B cell (primary cell): ENCODE measurements around the gene GLIS2.

Experiments used
- EZH2 ChIP-seq: IDR thresholded peaks from 2 replicates; pipeline ENCODE4 v1.6.1; 2012; ENCODE audit warnings: borderline replicate concordance, low read depth, mild to moderate bottlenecking, moderate library complexity, low read length; ENCODE audit not compliant: insufficient read depth, poor library complexity, severe bottlenecking
- TF ChIP-seq, protein P1 (sequence below): fragments of 200-600 bp; IDR thresholded peaks from one replicate; pipeline ENCODE4 v1.8.0; 2022; ENCODE audit warnings: antibody characterized with exemption, mild to moderate bottlenecking

- TF ChIP-seq, protein P1, sequence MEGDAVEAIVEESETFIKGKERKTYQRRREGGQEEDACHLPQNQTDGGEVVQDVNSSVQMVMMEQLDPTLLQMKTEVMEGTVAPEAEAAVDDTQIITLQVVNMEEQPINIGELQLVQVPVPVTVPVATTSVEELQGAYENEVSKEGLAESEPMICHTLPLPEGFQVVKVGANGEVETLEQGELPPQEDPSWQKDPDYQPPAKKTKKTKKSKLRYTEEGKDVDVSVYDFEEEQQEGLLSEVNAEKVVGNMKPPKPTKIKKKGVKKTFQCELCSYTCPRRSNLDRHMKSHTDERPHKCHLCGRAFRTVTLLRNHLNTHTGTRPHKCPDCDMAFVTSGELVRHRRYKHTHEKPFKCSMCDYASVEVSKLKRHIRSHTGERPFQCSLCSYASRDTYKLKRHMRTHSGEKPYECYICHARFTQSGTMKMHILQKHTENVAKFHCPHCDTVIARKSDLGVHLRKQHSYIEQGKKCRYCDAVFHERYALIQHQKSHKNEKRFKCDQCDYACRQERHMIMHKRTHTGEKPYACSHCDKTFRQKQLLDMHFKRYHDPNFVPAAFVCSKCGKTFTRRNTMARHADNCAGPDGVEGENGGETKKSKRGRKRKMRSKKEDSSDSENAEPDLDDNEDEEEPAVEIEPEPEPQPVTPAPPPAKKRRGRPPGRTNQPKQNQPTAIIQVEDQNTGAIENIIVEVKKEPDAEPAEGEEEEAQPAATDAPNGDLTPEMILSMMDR: no peak
- TF ChIP-seq EZH2: no peak
Observed at GRCh38 chr16:4323071-4323844, 7.4 kb downstream of the GLIS2 start.
